K562 (cell line): Measurements from ENCODE around the gene JPH2. TPM values are rescaled to one million over a fixed set of nuclear protein-coding genes. Genes with fewer than 3 reads are reported as not detected.

Experiments
- ATAC-seq: fragments of 200-7000 bp; cut with Tn5 transposase; 3 replicates; pipeline ENCODE4 v1.9.1; 2020; ENCODE audit warnings: moderate library complexity
- BruUV-seq: library from RNA; stranded (reverse); fragments of 400-500 nt; replicated peaks from 2 replicates; lab custom pipeline; 2021; lab: Mats Ljungman, UMichigan
- CTCF ChIA-PET: fragments of 300-600 bp; formaldehyde crosslinking; extraction: SDS; loops from one replicate; lab custom pipeline; 2021; ENCODE audit warnings: low intra/inter-chr PET ratio; lab: Yijun Ruan, JAX
- POLR2A ChIA-PET: fragments of 300-600, 350-650 bp; sonication (Branson Sonifier 250); formaldehyde crosslinking; extraction: SDS; loops from one replicate; lab custom pipeline; 2021; ENCODE audit warnings: antibody characterized with exemption, inconsistent platforms; lab: Yijun Ruan, JAX
- DNase-seq, 4 experiments: peaks; one replicate each; pipeline versions ENCODE4 v3.0.0 to v3.0.0-alpha.2; 2011 to 2018; ENCODE audit warnings: low spot score in 3 of 4, mixed read lengths in 3 of 4; ENCODE audit errors: extremely low read depth in 1 of 4
- FAIRE-seq: peaks from 2 replicates; lab custom pipeline; 2011; peaks lifted over from hg19 to GRCh38; lab: Jason Lieb, UNC
- H2AFZ ChIP-seq: 2 replicates; pipeline ENCODE4 v1.6.0; 2011; ENCODE audit warnings: low read depth, low read length, control low read depth, inconsistent platforms
- H3K27ac ChIP-seq: fragments of 200-600 bp; 3 replicates; pipeline ENCODE4 v1.8.0; 2011; ENCODE audit warnings: low read depth, mild to moderate bottlenecking, control low read depth, inconsistent platforms, low read length, moderate library complexity, mixed read lengths; ENCODE audit errors: extremely low read depth
- H3K27me3 ChIP-seq, 2 experiments: fragments of 300-600 bp in 1 of 2; 2 replicates in 1 of 2; 3 replicates in 1 of 2; pipeline versions ENCODE4 v1.6.0 to v1.8.0; 2011; ENCODE audit warnings: inconsistent platforms in 2 of 2, low read length in 2 of 2, mild to moderate bottlenecking in 1 of 2, mixed read lengths in 1 of 2, moderate library complexity in 1 of 2; ENCODE audit not compliant: control insufficient read depth in 2 of 2, insufficient read depth in 2 of 2
- H3K36me3 ChIP-seq: fragments of 300-600 bp; 3 replicates; pipeline ENCODE4 v1.8.0; 2011; ENCODE audit warnings: mild to moderate bottlenecking, low read length, inconsistent platforms; ENCODE audit not compliant: control insufficient read depth, insufficient read depth
- H3K4me1 ChIP-seq, 2 experiments: fragments of 200-600 bp in 1 of 2; replicated peaks in 1 of 2; 2 replicates in 1 of 2; 3 replicates in 1 of 2; pipeline versions ENCODE4 v1.5.1 to v1.8.0; 2011; ENCODE audit warnings: inconsistent platforms in 2 of 2, low read length in 2 of 2, mild to moderate bottlenecking in 1 of 2, mixed read lengths in 1 of 2, moderate library complexity in 1 of 2; ENCODE audit not compliant: control insufficient read depth in 2 of 2, insufficient read depth in 2 of 2
- H3K4me2 ChIP-seq: 2 replicates; pipeline ENCODE4 v1.6.1; 2011; ENCODE audit warnings: low read length, control low read depth, inconsistent platforms, mixed read lengths; ENCODE audit not compliant: insufficient read depth
- H3K4me3 ChIP-seq: fragments of 200-600 bp; sonication (generic), shearing (Covaris generic); 2 replicates; pipeline ENCODE4 v1.5.1; 2016; ENCODE audit warnings: control low read depth, inconsistent platforms
- H3K79me2 ChIP-seq: fragments of 200-600 bp; 3 replicates; pipeline ENCODE4 v1.8.0; 2011; ENCODE audit warnings: low read length, inconsistent platforms; ENCODE audit not compliant: control insufficient read depth, insufficient read depth
- H3K9ac ChIP-seq, 2 experiments: 2 replicates each; pipeline versions ENCODE4 v1.6.0 to v1.6.1; 2011; ENCODE audit warnings: low read depth in 2 of 2, low read length in 2 of 2, control low read depth in 1 of 2, inconsistent platforms in 1 of 2, mild to moderate bottlenecking in 1 of 2, mixed read lengths in 1 of 2; ENCODE audit not compliant: insufficient read depth in 1 of 2
- H3K9me1 ChIP-seq: one replicate; pipeline ENCODE4 v1.6.0; 2011; ENCODE audit warnings: inconsistent platforms, mild to moderate bottlenecking, low read length, moderate library complexity; ENCODE audit not compliant: control insufficient read depth, insufficient read depth
- H3K9me3 ChIP-seq: replicated peaks from 2 replicates; pipeline ENCODE4 v1.5.1; 2011; ENCODE audit warnings: low read depth, low read length, inconsistent platforms; ENCODE audit not compliant: control insufficient read depth, insufficient read depth
- H4K20me1 ChIP-seq: replicated peaks from 2 replicates; pipeline ENCODE4 v1.6.1; 2011; ENCODE audit warnings: low read length, inconsistent platforms, mixed read lengths; ENCODE audit not compliant: control insufficient read depth, insufficient read depth
- RERE ChIP-seq: sonication (generic); formaldehyde crosslinking; IDR thresholded peaks from 2 replicates; pipeline ENCODE4 v1.8.0; 2023; ENCODE audit warnings: missing genetic modification reagents, mild to moderate bottlenecking, borderline replicate concordance
- RFX1 ChIP-seq: fragments of 450-650 bp; IDR thresholded peaks from 2 replicates; pipeline ENCODE4 v1.6.1; 2016; ENCODE audit warnings: mild to moderate bottlenecking, moderate library complexity
- SMAD4 ChIP-seq: fragments of 250-450 bp; sonication (Bioruptor Pico); conservative IDR thresholded peaks from 2 replicates; pipeline ENCODE4 v1.8.0; 2021; ENCODE audit warnings: inconsistent platforms, mild to moderate bottlenecking, moderate library complexity
- SRF ChIP-seq, 2 experiments: fragments of 250-450, 450-650 bp in 1 of 2; sonication (Bioruptor Pico) in 1 of 2; sonication (generic) in 1 of 2; formaldehyde crosslinking; IDR thresholded peaks; 2 replicates each; pipeline versions ENCODE4 v1.5.0 to v1.5.1; 2020 to 2022; ENCODE audit warnings: mild to moderate bottlenecking in 1 of 2, missing genetic modification reagents in 1 of 2
- USF1 ChIP-seq: sonication (generic); formaldehyde crosslinking; IDR thresholded peaks from 2 replicates; pipeline ENCODE4 v1.9.0; 2022; ENCODE audit warnings: mild to moderate bottlenecking, missing genetic modification reagents
- ZBTB2 ChIP-seq: fragments of 450-650 bp; IDR thresholded peaks from 2 replicates; pipeline ENCODE4 v1.6.1; 2016; ENCODE audit warnings: antibody characterized with exemption
- ZBTB9 ChIP-seq: fragments of 450-650 bp; formaldehyde crosslinking; IDR thresholded peaks from 2 replicates; pipeline ENCODE4 v1.4.0; 2020; ENCODE audit warnings: mild to moderate bottlenecking, moderate library complexity
- ZNF512 ChIP-seq: IDR thresholded peaks from 2 replicates; pipeline ENCODE4 v1.6.1; 2016; ENCODE audit warnings: missing genetic modification characterization, missing compliant biosample characterization
- ZNF75A ChIP-seq: fragments of 450-650 bp; formaldehyde crosslinking; IDR thresholded peaks from 2 replicates; pipeline ENCODE4 v1.4.0; 2020; ENCODE audit warnings: mild to moderate bottlenecking
- WGBS: fragments of 100-300 bp; shearing (Covaris generic); methylation state at CpG from one replicate; pipeline ENCODE4 v1.1.6; 2016; ENCODE audit warnings: low coverage, mixed read lengths; ENCODE audit not compliant: insufficient coverage; ENCODE audit errors: missing lambda C conversion rate; 5-methylcytosine and 5-hydroxymethylcytosine counted together
- in situ Hi-C: fragments of 300-500 bp; cut with MboI; formaldehyde crosslinking; loops from 4 replicates; pipeline ENCODE4 v1.15.0; 2018; ENCODE audit warnings: inconsistent platforms, mixed read lengths
- intact Hi-C: fragments of 100-400 bp; cut with micrococcal nuclease; formaldehyde crosslinking; loops from 2 replicates; pipeline ENCODE4 v1.14.2; 2022
- polyA plus RNA-seq, 8 experiments: library from polyadenylated mRNA; depleted of rRNA in 4 of 8; stranded (reverse) in 5 of 8; unstranded in 3 of 8; fragments of >200 nt; fragmentation: Nextera tagmentation in 2 of 8; fragmentation: Illumina TruSeq in 1 of 8; extraction: Ambion mirVana in 2 of 8; extraction: Trizol in 1 of 8; gene quantifications; 2 replicates each; pipeline versions ENCODE4 v1.2.1 to v1.2.3, GENCODE V29; 2011 to 2014; ENCODE audit warnings: inconsistent platforms in 1 of 8, missing spikeins in 1 of 8
- total RNA-seq, 7 experiments: library from RNA; depleted of rRNA in 6 of 7; stranded (reverse); fragments of >200 nt in 6 of 7; fragmentation: Illumina TruSeq in 2 of 7; extraction: Trizol in 2 of 7; gene quantifications; 2 replicates each; pipeline versions ENCODE4 v1.2.1 to v1.2.3, GENCODE V29; 2011 to 2021; ENCODE audit warnings: low replicate concordance in 1 of 7

JPH2 gene
- total and polyA plus RNA-seq, 9 of the 15 experiments (the other 6 are each of a cell fraction or from before 2014, with no cell fraction given) = not detected

- BruUV-seq = no TSS peak
- under 1% methylated on average over 17 of the region's 17 CpGs for WGBS
- FAIRE-seq (no peak), ATAC-seq (no peak), DNase-seq (no peak)
- Histone ChIP-seq H3K9me1 (no peaks in the 10 kb centered on the region), H4K20me1 (peaks cover 2% of the 10 kb centered on the region; the same call in 1 of the 2 replicates), H3K79me2 (no peaks in the 10 kb centered on the region), H3K36me3 (no peaks in the 10 kb centered on the region), H3K27me3 (peaks cover 19 to 49% of the 10 kb centered on the region in 2 experiments), H3K9me3 (no peaks in the 10 kb centered on the region), H3K4me1 (peaks cover 0 to 4% of the 10 kb centered on the region in 2 experiments; a peak in 1 of 5 replicates), H3K4me2 (no peak overlapping the region), H2AFZ (no peak overlapping the region), H3K4me3 (no peak overlapping the region), H3K9ac (no peak overlapping the region), H3K27ac (no peak overlapping the region)
- intact Hi-C loops = loop anchor here (10.0 kb wide), 1 partner anchor 551 kb away; no protein-coding TSS in a partner anchor
- CTCF ChIA-PET = interaction anchor here (0.6 kb wide), 1 partner anchor 108 kb away, joined by 3 read pairs; no protein-coding TSS in a partner anchor
- in situ Hi-C loops = loop anchor here (10.0 kb wide), 1 partner anchor 541 kb away; no protein-coding TSS in a partner anchor
- POLR2A ChIA-PET = no interaction called here
- TF ChIP-seq SRF (CRISPR knock-in tag; IDR thresholded peaks at IDR 0.05) (no peak), RFX1 (no peak), USF1 (no peak), ZNF75A (no peak), RERE (CRISPR knock-in tag) (no peak), ZBTB2 (no peak), ZBTB9 (no peak), SMAD4 (CRISPR knock-in tag) (no peak), ZNF512 (no peak)
These were observed 101.2 kb downstream of the JPH2 start for GRCh38 chr20:44085616-44086434.
